ENCODE results near the gene GAL3ST3.
"Not testable (repeated sequence)": the region's sequence is repeated elsewhere in the genome, so short reads cannot be mapped to it uniquely, and the experiment has no call there.

Gene GAL3ST3

GRCh38 chr11:66048547-66049323 is at the start of gene GAL3ST3:
GAL3ST3 (minus strand) TSS chr11:66049161; CDS start chr11:66045415, 3,746 bp downstream.
- DNase-seq (ENCODE audit: low read depth in 4 of 4, low spot score in 1 of 4): no peak

- DNase-seq (ENCODE audit: low read depth in 4 of 4, low spot score in 1 of 4): not testable (repeated sequence)
Measured at GRCh38 chr11:66092125-66092524, 43.2 kb upstream of the GAL3ST3 start.

GRCh38 chr11:66090288-66090687 is 41.3 kb upstream of the GAL3ST3 start:
- no peak for DNase-seq (ENCODE audit: low read depth in 4 of 4, low spot score in 1 of 4)

- no peak for DNase-seq (ENCODE audit: low read depth in 4 of 4, low spot score in 1 of 4)
Measured at GRCh38 chr11:66089067-66089466, 40.1 kb upstream of the GAL3ST3 start.

- no peak for DNase-seq (ENCODE audit: low read depth in 4 of 4, low spot score in 1 of 4)
Measured at GRCh38 chr11:66087148-66087908, 38.4 kb upstream of the GAL3ST3 start.

- DNase-seq (ENCODE audit: low read depth in 4 of 4, low spot score in 1 of 4): no peak
Measured at GRCh38 chr11:66084821-66085475, 36.0 kb upstream of the GAL3ST3 start.

- DNase-seq (ENCODE audit: low read depth in 4 of 4, low spot score in 1 of 4): no peak
Measured at GRCh38 chr11:66083767-66084166, 34.8 kb upstream of the GAL3ST3 start.

GRCh38 chr11:66082946-66083698 is 34.2 kb upstream of the GAL3ST3 start:
- DNase-seq (ENCODE audit: low read depth in 4 of 4, low spot score in 1 of 4): no peak

GRCh38 chr11:66081505-66081904 is 32.5 kb upstream of the GAL3ST3 start:
- peak in 1 of 4 experiments; percentile 51 for DNase-seq (ENCODE audit: low read depth in 4 of 4, low spot score in 1 of 4)

GRCh38 chr11:66080055-66080817 is 31.3 kb upstream of the GAL3ST3 start:
- peak in 1 of 4 experiments; percentile 57 for DNase-seq (ENCODE audit: low read depth in 4 of 4, low spot score in 1 of 4)

- DNase-seq (ENCODE audit: low read depth in 4 of 4, low spot score in 1 of 4): not testable (repeated sequence)
Measured at GRCh38 chr11:66078949-66079348, 30.0 kb upstream of the GAL3ST3 start.

- no peak for DNase-seq (ENCODE audit: low read depth in 4 of 4, low spot score in 1 of 4)
Measured at GRCh38 chr11:66077927-66078326, 29.0 kb upstream of the GAL3ST3 start.

GRCh38 chr11:66076561-66076960 is 27.6 kb upstream of the GAL3ST3 start:
- no peak for DNase-seq (ENCODE audit: low read depth in 4 of 4, low spot score in 1 of 4)

GRCh38 chr11:66075273-66075672 is 26.3 kb upstream of the GAL3ST3 start:
- no peak for DNase-seq (ENCODE audit: low read depth in 4 of 4, low spot score in 1 of 4)

- no peak for DNase-seq (ENCODE audit: low read depth in 4 of 4, low spot score in 1 of 4)
Measured at GRCh38 chr11:66073669-66074068, 24.7 kb upstream of the GAL3ST3 start.

GRCh38 chr11:66072518-66072917 is 23.6 kb upstream of the GAL3ST3 start:
- no peak for DNase-seq (ENCODE audit: low read depth in 4 of 4, low spot score in 1 of 4)

- no peak for DNase-seq (ENCODE audit: low read depth in 4 of 4, low spot score in 1 of 4)
Measured at GRCh38 chr11:66072081-66072480, 23.1 kb upstream of the GAL3ST3 start.

- DNase-seq (ENCODE audit: low read depth in 4 of 4, low spot score in 1 of 4): no peak
Measured at GRCh38 chr11:66071381-66071801, 22.4 kb upstream of the GAL3ST3 start.

GRCh38 chr11:66070604-66071380 is 21.8 kb upstream of the GAL3ST3 start:
- DNase-seq (ENCODE audit: low read depth in 4 of 4, low spot score in 1 of 4): no peak
